Karpas-422 (cell line): ENCODE results near the gene LMO7. TPM values are rescaled to one million over a fixed set of nuclear protein-coding genes. Genes with fewer than 3 reads are reported as not detected.

Source experiments
- DNase-seq: peaks from one replicate; pipeline ENCODE4 v3.0.0-alpha.2; 2015
- H2AFZ ChIP-seq: fragments of 200-600 bp; sonication (generic); 2 replicates; pipeline ENCODE4 v1.6.1; 2014; ENCODE audit warnings: antibody characterized with exemption, low read length, mixed read lengths
- H3K27ac ChIP-seq: fragments of 200-600 bp; sonication (generic); 2 replicates; pipeline ENCODE4 v1.5.1; 2014; ENCODE audit warnings: mild to moderate bottlenecking, low read length, moderate library complexity
- H3K27me3 ChIP-seq: fragments of 200-600 bp; sonication (generic); 2 replicates; pipeline ENCODE4 v1.6.1; 2014; ENCODE audit warnings: low read length, mixed read lengths
- H3K36me3 ChIP-seq: fragments of 200-600 bp; sonication (generic); 2 replicates; pipeline ENCODE4 v1.6.1; 2014; ENCODE audit warnings: low read length, mixed read lengths; ENCODE audit not compliant: insufficient read depth
- H3K4me1 ChIP-seq: fragments of 200-600 bp; sonication (generic); 2 replicates; pipeline ENCODE4 v1.6.1; 2014; ENCODE audit warnings: mild to moderate bottlenecking, low read length, mixed read lengths
- H3K4me2 ChIP-seq: fragments of 200-600 bp; sonication (generic); 2 replicates; pipeline ENCODE4 v1.6.1; 2014; ENCODE audit warnings: low read length, low read depth, mild to moderate bottlenecking; ENCODE audit not compliant: poor library complexity, severe bottlenecking
- H3K4me3 ChIP-seq: fragments of 200-600 bp; sonication (generic); 2 replicates; pipeline ENCODE4 v1.5.1; 2014; ENCODE audit warnings: mild to moderate bottlenecking, antibody characterized with exemption, low read length, mixed read lengths
- H3K79me2 ChIP-seq: fragments of 200-600 bp; sonication (generic); 2 replicates; pipeline ENCODE4 v1.6.1; 2014; ENCODE audit warnings: mild to moderate bottlenecking, low read length, mixed read lengths
- H3K9ac ChIP-seq: fragments of 200-600 bp; sonication (generic); 2 replicates; pipeline ENCODE4 v1.6.0; 2014; ENCODE audit warnings: low read length
- H3K9me2 ChIP-seq: fragments of 200-600 bp; sonication (generic), shearing (Covaris generic); replicated peaks from 2 replicates; pipeline ENCODE4 v1.6.0; 2014; ENCODE audit warnings: mild to moderate bottlenecking, low read length, moderate library complexity; ENCODE audit not compliant: insufficient read depth
- H3K9me3 ChIP-seq: fragments of 300-700, 200-600 bp; sonication (generic); 2 replicates; pipeline ENCODE4 v1.6.1; 2014; ENCODE audit warnings: low read length, mixed read lengths
- H4K20me1 ChIP-seq: fragments of 200-600 bp; sonication (generic); 2 replicates; pipeline ENCODE4 v1.6.1; 2014; ENCODE audit warnings: mild to moderate bottlenecking, antibody characterized with exemption, low read length, low read depth; ENCODE audit not compliant: insufficient read depth
- total RNA-seq: library from RNA; depleted of rRNA; stranded (reverse); fragments of >200 nt; shearing (Covaris generic); gene quantifications from 2 replicates; pipeline ENCODE4 v1.2.3, GENCODE V29; 2014; ENCODE audit warnings: low replicate concordance; rRNA removed

Gene LMO7
- total RNA-seq, 1 experiment from 2014 or later: 40.0 TPM

DNA sequence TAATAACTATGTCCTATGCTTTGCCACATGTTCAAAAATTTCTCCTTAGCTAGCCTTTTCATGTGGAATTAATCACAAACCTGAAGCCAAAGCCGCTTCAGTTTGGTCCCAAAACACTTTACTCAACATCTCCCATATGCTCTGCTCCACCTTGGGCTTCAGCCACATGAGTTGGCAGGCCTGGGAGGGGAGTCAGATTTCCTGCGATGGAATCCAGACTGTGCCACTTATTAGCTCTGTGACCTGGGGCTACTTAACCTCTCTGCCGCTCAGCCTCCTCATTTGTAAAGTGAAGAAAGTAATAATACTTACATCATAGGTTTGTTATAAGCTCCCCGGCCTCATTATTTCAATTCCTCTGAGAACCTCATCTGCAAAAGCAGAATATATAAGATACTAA is 272.0 kb downstream of the LMO7 start:
- H3K9ac ChIP-seq: no peak overlapping the region
- H2AFZ ChIP-seq: no peak overlapping the region
- H4K20me1 ChIP-seq: no peaks in the 10 kb centered on the region
- H3K9me3 ChIP-seq: no peaks in the 10 kb centered on the region
- no peaks in the 10 kb centered on the region for H3K79me2 ChIP-seq
- H3K4me2 ChIP-seq: no peak overlapping the region
- H3K36me3 ChIP-seq: no peaks in the 10 kb centered on the region
- no peaks in the 10 kb centered on the region for H3K4me1 ChIP-seq
- no peak overlapping the region for H3K27ac ChIP-seq
- no peaks in the 10 kb centered on the region for H3K9me2 ChIP-seq
- no peak overlapping the region for H3K4me3 ChIP-seq
- no peaks in the 10 kb centered on the region for H3K27me3 ChIP-seq
- no peak for DNase-seq

Other genes starting within 250 kb of the LMO7 start
- gene TBC1D4, start 154.2 kb upstream of the LMO7 start, total RNA-seq: 3.1 and 4.0 TPM in 2 replicates
- gene COMMD6, start 98.5 kb upstream of the LMO7 start, total RNA-seq: 73.9 and 384 TPM in 2 replicates
- 53.9 and 84.8 TPM in 2 replicates for gene UCHL3, start 86.5 kb upstream of the LMO7 start, total RNA-seq